Uterus (tissue), 2 donors: ENCODE measurements around the gene TECPR1.

Experiments used
- POLR2A ChIP-seq, 2 donors: fragments of 450-650 bp; IDR thresholded peaks; one replicate each; pipeline ENCODE4 v1.6.1; 2016; ENCODE audit warnings: antibody characterized with exemption in 2 of 2, mild to moderate bottlenecking in 1 of 2, moderate library complexity in 1 of 2
- TF ChIP-seq, protein P1 (sequence below), 4 experiments: fragments of 200-600 bp in 2 of 4; fragments of 450-650 bp in 2 of 4; sonication (generic) in 2 of 4; IDR thresholded peaks; one replicate each; pipeline ENCODE4 v1.5.1; 2016 to 2019; ENCODE audit warnings: antibody characterized with exemption in 4 of 4, mild to moderate bottlenecking in 2 of 4, moderate library complexity in 1 of 4

DNA sequence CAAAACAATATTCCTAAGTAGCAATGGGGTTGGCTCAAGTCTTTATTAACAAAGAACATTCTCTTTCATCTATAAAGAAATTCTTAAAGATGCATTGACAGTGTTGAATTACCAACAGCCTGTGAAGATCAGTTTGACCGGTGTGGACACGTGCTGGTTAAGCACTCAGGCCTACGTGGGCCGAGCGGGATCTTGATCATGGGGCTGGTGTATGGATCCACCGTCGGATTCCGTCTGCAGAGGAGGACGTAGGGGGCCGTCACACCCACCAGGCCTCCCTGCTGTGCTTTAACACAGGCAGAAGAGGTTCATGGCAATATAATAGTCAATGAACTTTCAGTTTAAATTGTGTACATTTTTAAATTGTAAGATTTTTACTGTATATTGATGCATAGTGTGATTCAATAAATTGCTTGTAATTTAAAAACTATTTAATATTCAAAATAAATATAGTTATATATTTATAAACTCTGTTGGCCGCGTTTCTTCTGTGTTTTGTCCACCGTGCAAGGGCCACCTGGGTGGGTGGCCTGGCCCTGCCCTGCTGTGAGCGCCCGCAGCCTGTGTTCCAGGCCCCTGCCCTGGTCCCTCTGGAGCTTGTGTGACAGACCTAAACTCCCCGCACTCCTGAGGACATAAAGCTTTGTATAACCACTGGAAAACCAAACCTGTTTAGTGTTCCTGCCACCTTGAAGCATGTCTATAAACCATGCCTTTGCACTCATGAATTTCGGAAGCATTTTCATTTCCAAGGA is 42.7 kb downstream of the TECPR1 start:
- TF ChIP-seq, protein P1, sequence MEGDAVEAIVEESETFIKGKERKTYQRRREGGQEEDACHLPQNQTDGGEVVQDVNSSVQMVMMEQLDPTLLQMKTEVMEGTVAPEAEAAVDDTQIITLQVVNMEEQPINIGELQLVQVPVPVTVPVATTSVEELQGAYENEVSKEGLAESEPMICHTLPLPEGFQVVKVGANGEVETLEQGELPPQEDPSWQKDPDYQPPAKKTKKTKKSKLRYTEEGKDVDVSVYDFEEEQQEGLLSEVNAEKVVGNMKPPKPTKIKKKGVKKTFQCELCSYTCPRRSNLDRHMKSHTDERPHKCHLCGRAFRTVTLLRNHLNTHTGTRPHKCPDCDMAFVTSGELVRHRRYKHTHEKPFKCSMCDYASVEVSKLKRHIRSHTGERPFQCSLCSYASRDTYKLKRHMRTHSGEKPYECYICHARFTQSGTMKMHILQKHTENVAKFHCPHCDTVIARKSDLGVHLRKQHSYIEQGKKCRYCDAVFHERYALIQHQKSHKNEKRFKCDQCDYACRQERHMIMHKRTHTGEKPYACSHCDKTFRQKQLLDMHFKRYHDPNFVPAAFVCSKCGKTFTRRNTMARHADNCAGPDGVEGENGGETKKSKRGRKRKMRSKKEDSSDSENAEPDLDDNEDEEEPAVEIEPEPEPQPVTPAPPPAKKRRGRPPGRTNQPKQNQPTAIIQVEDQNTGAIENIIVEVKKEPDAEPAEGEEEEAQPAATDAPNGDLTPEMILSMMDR (IDR thresholded peaks at IDR 0.05), result no peak
- TF ChIP-seq POLR2A (IDR thresholded peaks at IDR 0.05), result no peak
